Mesothelial cell of epicardium (in vitro differentiated cells): ENCODE data around the gene PEX3. TPM values are rescaled to one million over a fixed set of nuclear protein-coding genes. Genes with fewer than 3 reads are reported as not detected.
"Not testable (repeated sequence)": the region's sequence is repeated elsewhere in the genome, so short reads cannot be mapped to it uniquely, and the experiment has no call there.

Experiments used
- DNase-seq, 2 experiments: peaks; one replicate each; pipeline ENCODE4 v3.0.0; 2021; ENCODE audit warnings: low spot score in 2 of 2; ENCODE audit not compliant: unreplicated experiment in 2 of 2
- H3K27ac Mint-ChIP-seq: 2 replicates; pipeline ENCODE4 v1.8.0; 2021; ENCODE audit warnings: mixed read lengths
- H3K27me3 Mint-ChIP-seq: 2 replicates; pipeline ENCODE4 v1.8.0; 2021; ENCODE audit warnings: low read depth, mixed read lengths
- H3K36me3 Mint-ChIP-seq: 2 replicates; pipeline ENCODE4 v1.8.0; 2021; ENCODE audit warnings: mixed read lengths
- H3K4me1 Mint-ChIP-seq: 2 replicates; pipeline ENCODE4 v1.8.0; 2021; ENCODE audit warnings: mixed read lengths
- H3K4me3 Mint-ChIP-seq: 2 replicates; pipeline ENCODE4 v1.8.0; 2021; ENCODE audit warnings: mild to moderate bottlenecking, moderate library complexity, mixed read lengths
- H3K9me3 Mint-ChIP-seq: 2 replicates; pipeline ENCODE4 v1.8.0; 2021; ENCODE audit warnings: mixed read lengths
- CTCF ChIP-seq: fragments of 200-600 bp; sonication (generic); IDR thresholded peaks from one replicate; pipeline ENCODE4 v1.5.0; 2021; ENCODE audit warnings: antibody characterized with exemption; ENCODE audit not compliant: unreplicated experiment
- total RNA-seq: library from RNA; stranded (reverse); gene quantifications from 3 replicates; pipeline ENCODE4 v1.2.1, GENCODE V29; 2021

The PEX3 gene
- total RNA-seq, 1 donor from 2014 or later: 20.8 TPM

GRCh38 chr6:143431226-143431625 is 19.4 kb upstream of the PEX3 start:
- no peaks in the 10 kb centered on the region for H3K36me3 Mint-ChIP-seq
- no peak for DNase-seq
- TF ChIP-seq CTCF: no peak
- H3K9me3 Mint-ChIP-seq: no peaks in the 10 kb centered on the region
- no peak overlapping the region for H3K27ac Mint-ChIP-seq
- no peaks in the 10 kb centered on the region for H3K27me3 Mint-ChIP-seq
- no peak overlapping the region for H3K4me3 Mint-ChIP-seq
- H3K4me1 Mint-ChIP-seq: peaks cover 6% of the 10 kb centered on the region

DNA sequence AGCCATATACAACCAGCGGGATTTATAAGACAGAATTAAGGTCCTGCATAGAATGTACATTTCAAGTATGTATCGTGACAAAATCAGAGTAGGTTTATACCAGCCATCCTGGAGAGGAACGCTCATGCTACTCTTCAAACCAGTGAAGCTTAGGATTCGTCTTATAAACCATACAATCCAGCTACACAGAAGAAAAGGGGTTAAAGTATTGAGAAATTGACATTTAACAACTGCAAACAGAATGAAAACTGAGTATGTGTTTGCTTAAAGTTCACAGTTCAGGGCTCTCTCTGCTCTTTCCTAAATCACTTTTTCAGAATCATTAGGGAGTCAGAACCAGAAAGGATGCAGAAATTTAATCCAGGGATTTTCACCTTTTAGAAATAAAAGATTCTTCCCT is 18.0 kb upstream of the PEX3 start:
- no peak for TF ChIP-seq CTCF
- Mint-ChIP-seq H3K27me3 (no peaks in the 10 kb centered on the region), H3K4me1 (no peaks in the 10 kb centered on the region), H3K36me3 (no peaks in the 10 kb centered on the region), H3K27ac (no peak overlapping the region), H3K9me3 (no peaks in the 10 kb centered on the region), H3K4me3 (no peak overlapping the region)
- no peak for DNase-seq

DNA sequence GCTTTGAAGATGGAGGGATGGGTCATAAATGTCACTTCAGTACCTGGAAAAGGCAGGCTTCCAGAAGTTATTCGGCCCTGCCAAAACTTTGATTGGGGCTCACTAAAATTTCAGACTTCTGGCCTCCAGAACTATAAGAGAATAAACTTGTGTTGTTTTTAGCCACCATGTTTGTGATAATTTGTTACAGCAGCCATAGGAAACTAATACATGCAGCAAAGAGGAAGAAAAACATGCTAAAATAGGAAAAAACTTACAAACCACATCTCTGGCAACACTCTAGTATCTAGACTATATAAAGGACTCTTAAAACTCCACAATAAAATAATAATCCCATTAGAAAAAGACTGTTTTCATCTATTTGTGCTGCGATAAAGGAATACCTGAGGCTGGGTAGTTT is 9.6 kb upstream of the PEX3 start:
- Mint-ChIP-seq H3K36me3 (peaks cover 11% of the 10 kb centered on the region), H3K27ac (no peak overlapping the region), H3K4me3 (no peak overlapping the region), H3K9me3 (peaks cover 8% of the 10 kb centered on the region), H3K4me1 (no peaks in the 10 kb centered on the region), H3K27me3 (no peaks in the 10 kb centered on the region)
- DNase-seq: no peak
- TF ChIP-seq CTCF: no peak

- Mint-ChIP-seq H3K4me1 (no peaks in the 10 kb centered on the region), H3K9me3 (peaks cover 8% of the 10 kb centered on the region), H3K4me3 (no peak overlapping the region), H3K27me3 (no peaks in the 10 kb centered on the region), H3K36me3 (peaks cover 11% of the 10 kb centered on the region), H3K27ac (no peak overlapping the region)
- no peak for TF ChIP-seq CTCF
- no peak for DNase-seq
Measured at GRCh38 chr6:143441680-143442545, 8.7 kb upstream of the PEX3 start.

DNA sequence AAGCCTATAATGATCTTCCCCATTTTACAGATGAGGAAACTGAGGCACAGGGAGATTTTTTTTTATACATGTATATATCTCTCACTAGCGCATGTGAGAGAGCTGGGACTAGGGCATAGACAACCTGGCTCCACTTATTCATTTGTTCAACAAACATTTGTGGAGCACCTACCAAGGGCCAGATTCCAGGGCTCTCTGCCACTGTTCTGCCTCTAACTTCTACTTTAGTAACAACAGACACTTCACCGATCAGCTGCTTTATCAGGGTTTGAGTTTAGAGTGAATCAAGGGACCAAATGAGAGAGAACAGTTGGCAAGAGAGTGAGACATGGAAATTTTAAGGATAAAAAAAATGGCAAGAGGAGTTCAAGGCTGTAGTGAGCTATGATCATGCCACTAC is 7.5 kb upstream of the PEX3 start:
- TF ChIP-seq CTCF: no peak
- H3K9me3 Mint-ChIP-seq: peaks cover 8% of the 10 kb centered on the region
- H3K36me3 Mint-ChIP-seq: peaks cover 11% of the 10 kb centered on the region
- no peaks in the 10 kb centered on the region for H3K27me3 Mint-ChIP-seq
- no peak overlapping the region for H3K4me3 Mint-ChIP-seq
- H3K4me1 Mint-ChIP-seq: no peaks in the 10 kb centered on the region
- no peak overlapping the region for H3K27ac Mint-ChIP-seq
- no peak for DNase-seq

DNA sequence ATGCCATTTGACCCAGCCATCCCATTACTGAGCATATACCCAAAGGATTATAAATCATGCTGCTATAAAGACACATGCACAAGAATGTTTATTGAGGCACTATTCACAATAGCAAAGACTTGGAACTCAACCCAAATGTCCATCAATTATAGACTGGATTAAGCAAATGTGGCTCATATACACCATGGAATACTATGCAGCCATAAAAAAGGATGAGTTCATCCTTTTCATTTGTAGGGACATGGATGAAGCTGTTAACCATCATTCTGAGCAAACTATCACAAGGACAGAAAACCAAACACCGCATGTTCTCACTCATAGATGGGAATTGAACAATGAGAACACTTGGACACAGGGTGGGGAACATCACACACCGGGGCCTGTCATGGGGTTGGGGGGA is 2.7 kb upstream of the PEX3 start:
- H3K27me3 Mint-ChIP-seq, H3K4me3 Mint-ChIP-seq: not testable (repeated sequence)
- peaks cover 14% of the 10 kb centered on the region for H3K4me1 Mint-ChIP-seq

More for the DNA sequence above, 2.7 kb upstream of the PEX3 start:
- not testable (repeated sequence) for H3K36me3 Mint-ChIP-seq, DNase-seq, H3K9me3 Mint-ChIP-seq, H3K27ac Mint-ChIP-seq
